ENCODE data around the gene PIK3R2.
A peak's percentile ranks its signal among the peaks of the same experiment; 100 is the strongest.

The PIK3R2 gene

GRCh38 chr19:18171605-18172327 lies 18.8 kb downstream of the PIK3R2 start:
- WGBS (ENCODE audit: extremely low coverage, insufficient coverage, insufficient read length) = no CpG with 5 or more reads among the region's 8 CpGs
- Histone ChIP-seq H2BK120ac (ENCODE audit: insufficient read depth, low read length, poor library complexity) (no peak overlapping the region), H3K27ac (ENCODE audit: low read depth, low read length) (no peak overlapping the region), H2AFZ (ENCODE audit: insufficient read depth, low read length, poor library complexity) (no peak overlapping the region), H3K4me2 (ENCODE audit: low read length) (no peak overlapping the region), H3K9me3 (ENCODE audit: insufficient read depth, low read depth, low read length) (peaks cover 5% of the 10 kb centered on the region), H3K79me1 (ENCODE audit: low read length) (no peaks in the 10 kb centered on the region), H3K27me3 (ENCODE audit: insufficient read depth, low read length) (peaks cover 10% of the 10 kb centered on the region), H2BK12ac (ENCODE audit: low read length) (no peak overlapping the region), H4K8ac (ENCODE audit: low read depth, low read length) (no peak overlapping the region), H2AK5ac (ENCODE audit: low read length) (no peak overlapping the region), H2BK5ac (ENCODE audit: low read depth, low read length, poor library complexity) (no peak overlapping the region), H3K4me1 (ENCODE audit: control insufficient read depth in 1 of 2, insufficient read depth in 2 of 2, low read length in 2 of 2) (peaks cover 4 to 9% of the 10 kb centered on the region in 2 experiments), H4K91ac (ENCODE audit: low read depth, low read length) (no peak overlapping the region), H3K14ac (ENCODE audit: low read length) (no peak overlapping the region), H3K79me2 (ENCODE audit: control insufficient read depth, insufficient read depth, low read length, poor library complexity) (no peaks in the 10 kb centered on the region), H3K4ac (ENCODE audit: low read depth, low read length) (no peak overlapping the region), H3K18ac (ENCODE audit: low read length) (no peak overlapping the region), H3K4me3 (ENCODE audit: low read depth, low read length) (no peak overlapping the region), H3K9ac (ENCODE audit: low read length) (no peak overlapping the region), H4K12ac (ENCODE audit: low read depth, low read length) (no peak overlapping the region), H3K23ac (ENCODE audit: low read length) (no peak overlapping the region), H3K36me3 (ENCODE audit: control insufficient read depth in 1 of 2, insufficient read depth in 2 of 2, low read length in 2 of 2) (peaks cover 36 to 38% of the 10 kb centered on the region in 2 experiments)
- DNase-seq = no peak

GRCh38 chr19:18172331-18173053 lies 19.5 kb downstream of the PIK3R2 start:
- Histone ChIP-seq H2BK120ac (ENCODE audit: insufficient read depth, low read length, poor library complexity) (no peak overlapping the region), H3K79me2 (ENCODE audit: control insufficient read depth, insufficient read depth, low read length, poor library complexity) (no peaks in the 10 kb centered on the region), H3K23ac (ENCODE audit: low read length) (no peak overlapping the region), H3K18ac (ENCODE audit: low read length) (no peak overlapping the region), H3K4me3 (ENCODE audit: low read depth, low read length) (no peak overlapping the region), H3K9me3 (ENCODE audit: insufficient read depth, low read depth, low read length) (peaks cover 5% of the 10 kb centered on the region), H3K79me1 (ENCODE audit: low read length) (no peaks in the 10 kb centered on the region), H3K27me3 (ENCODE audit: insufficient read depth, low read length) (peaks cover 10% of the 10 kb centered on the region), H3K36me3 (ENCODE audit: control insufficient read depth in 1 of 2, insufficient read depth in 2 of 2, low read length in 2 of 2) (peaks cover 30 to 31% of the 10 kb centered on the region in 2 experiments), H2AFZ (ENCODE audit: insufficient read depth, low read length, poor library complexity) (no peak overlapping the region), H2BK5ac (ENCODE audit: low read depth, low read length, poor library complexity) (no peak overlapping the region), H4K8ac (ENCODE audit: low read depth, low read length) (no peak overlapping the region), H2BK12ac (ENCODE audit: low read length) (no peak overlapping the region), H3K4me2 (ENCODE audit: low read length) (no peak overlapping the region), H3K4ac (ENCODE audit: low read depth, low read length) (no peak overlapping the region), H3K4me1 (ENCODE audit: control insufficient read depth in 1 of 2, insufficient read depth in 2 of 2, low read length in 2 of 2) (peaks cover 4 to 9% of the 10 kb centered on the region in 2 experiments), H4K91ac (ENCODE audit: low read depth, low read length) (no peak overlapping the region), H2AK5ac (ENCODE audit: low read length) (no peak overlapping the region), H4K12ac (ENCODE audit: low read depth, low read length) (no peak overlapping the region), H3K14ac (ENCODE audit: low read length) (no peak overlapping the region), H3K9ac (ENCODE audit: low read length) (no peak overlapping the region), H3K27ac (ENCODE audit: low read depth, low read length) (no peak overlapping the region)
- DNase-seq = no peak
- WGBS (ENCODE audit: extremely low coverage, insufficient coverage, insufficient read length) = no CpG with 5 or more reads among the region's 7 CpGs

GRCh38 chr19:18173054-18173571 lies 20.1 kb downstream of the PIK3R2 start:
- Histone ChIP-seq H3K79me1 (ENCODE audit: low read length) (no peaks in the 10 kb centered on the region), H3K4me1 (ENCODE audit: control insufficient read depth in 1 of 2, insufficient read depth in 2 of 2, low read length in 2 of 2) (peaks cover 4 to 9% of the 10 kb centered on the region in 2 experiments), H3K14ac (ENCODE audit: low read length) (no peak overlapping the region), H3K27ac (ENCODE audit: low read depth, low read length) (no peak overlapping the region), H3K4me3 (ENCODE audit: low read depth, low read length) (no peak overlapping the region), H2BK120ac (ENCODE audit: insufficient read depth, low read length, poor library complexity) (no peak overlapping the region), H3K18ac (ENCODE audit: low read length) (no peak overlapping the region), H4K8ac (ENCODE audit: low read depth, low read length) (no peak overlapping the region), H3K27me3 (ENCODE audit: insufficient read depth, low read length) (peaks cover 10% of the 10 kb centered on the region), H4K91ac (ENCODE audit: low read depth, low read length) (no peak overlapping the region), H4K12ac (ENCODE audit: low read depth, low read length) (no peak overlapping the region), H3K36me3 (ENCODE audit: control insufficient read depth in 1 of 2, insufficient read depth in 2 of 2, low read length in 2 of 2) (peaks cover 24 to 27% of the 10 kb centered on the region in 2 experiments), H3K9ac (ENCODE audit: low read length) (no peak overlapping the region), H3K23ac (ENCODE audit: low read length) (no peak overlapping the region), H3K79me2 (ENCODE audit: control insufficient read depth, insufficient read depth, low read length, poor library complexity) (no peaks in the 10 kb centered on the region), H2AK5ac (ENCODE audit: low read length) (no peak overlapping the region), H2BK12ac (ENCODE audit: low read length) (no peak overlapping the region), H2AFZ (ENCODE audit: insufficient read depth, low read length, poor library complexity) (no peak overlapping the region), H3K4me2 (ENCODE audit: low read length) (peak overlapping the region; percentile 73), H3K9me3 (ENCODE audit: insufficient read depth, low read depth, low read length) (peaks cover 5% of the 10 kb centered on the region), H3K4ac (ENCODE audit: low read depth, low read length) (no peak overlapping the region), H2BK5ac (ENCODE audit: low read depth, low read length, poor library complexity) (no peak overlapping the region)
- peak; percentile 32 to 38 for DNase-seq
- no CpG with 5 or more reads among the region's 18 CpGs for WGBS (ENCODE audit: extremely low coverage, insufficient coverage, insufficient read length)

- peak; percentile 57 to 76 for DNase-seq
- H3K14ac ChIP-seq (ENCODE audit: low read length) = no peak within 1 kb of the TSS
- H2BK120ac ChIP-seq (ENCODE audit: insufficient read depth, low read length, poor library complexity) = no peak within 1 kb of the TSS
- WGBS (ENCODE audit: extremely low coverage, insufficient coverage, insufficient read length) = no CpG with 5 or more reads among the region's 47 CpGs
- H3K27me3 ChIP-seq (ENCODE audit: insufficient read depth, low read length) = peaks cover 10% of the 10 kb centered on the region
- no peak within 1 kb of the TSS for H2BK5ac ChIP-seq (ENCODE audit: low read depth, low read length, poor library complexity)
- H3K36me3 ChIP-seq (ENCODE audit: control insufficient read depth in 1 of 2, insufficient read depth in 2 of 2, low read length in 2 of 2) = peaks cover 18 to 21% of the 10 kb centered on the region in 2 experiments
- H3K9me3 ChIP-seq (ENCODE audit: insufficient read depth, low read depth, low read length) = peaks cover 5% of the 10 kb centered on the region
- H3K79me2 ChIP-seq (ENCODE audit: control insufficient read depth, insufficient read depth, low read length, poor library complexity) = no peaks in the 10 kb centered on the region
- H3K4ac ChIP-seq (ENCODE audit: low read depth, low read length) = no peak within 1 kb of the TSS
- H3K18ac ChIP-seq (ENCODE audit: low read length) = no peak within 1 kb of the TSS
- H2AFZ ChIP-seq (ENCODE audit: insufficient read depth, low read length, poor library complexity) = peak within 1 kb of the TSS; percentile 9
- H2BK12ac ChIP-seq (ENCODE audit: low read length) = no peak within 1 kb of the TSS
- no peak within 1 kb of the TSS for H3K27ac ChIP-seq (ENCODE audit: low read depth, low read length)
- H3K23ac ChIP-seq (ENCODE audit: low read length) = no peak within 1 kb of the TSS
- no peaks in the 10 kb centered on the region for H3K79me1 ChIP-seq (ENCODE audit: low read length)
- no peak within 1 kb of the TSS for H3K9ac ChIP-seq (ENCODE audit: low read length)
- H2AK5ac ChIP-seq (ENCODE audit: low read length) = no peak within 1 kb of the TSS
- peaks cover 4 to 9% of the 10 kb centered on the region in 2 experiments for H3K4me1 ChIP-seq (ENCODE audit: control insufficient read depth in 1 of 2, insufficient read depth in 2 of 2, low read length in 2 of 2)
- H4K91ac ChIP-seq (ENCODE audit: low read depth, low read length) = no peak within 1 kb of the TSS
- H4K8ac ChIP-seq (ENCODE audit: low read depth, low read length) = no peak within 1 kb of the TSS
- H4K12ac ChIP-seq (ENCODE audit: low read depth, low read length) = no peak within 1 kb of the TSS
- peak within 1 kb of the TSS; percentile 73 for H3K4me2 ChIP-seq (ENCODE audit: low read length)
- no peak within 1 kb of the TSS for H3K4me3 ChIP-seq (ENCODE audit: low read depth, low read length)
Observed at GRCh38 chr19:18173572-18174288, 20.8 kb downstream of the PIK3R2 start, which contains the start of gene IFI30. Gene IFI30, plus strand, starts transcription at chr19:18173813. Its CDS starts 29 bp downstream, at chr19:18173842.

All from trophoblast cell (in vitro differentiated cells and primary cell).